Type B pancreatic cell (in vitro differentiated cells): ENCODE results near the gene NCOA1. TPM values are rescaled to one million over a fixed set of nuclear protein-coding genes. Genes with fewer than 3 reads are reported as not detected.
"Not testable (repeated sequence)": the region's sequence is repeated elsewhere in the genome, so short reads cannot be mapped to it uniquely, and the experiment has no call there.

Experiments
- DNase-seq: peaks from one replicate; pipeline ENCODE4 v3.0.0; 2021; ENCODE audit warnings: mixed read lengths; ENCODE audit not compliant: unreplicated experiment; ENCODE audit errors: extremely low spot score
- H3K27ac Mint-ChIP-seq: 2 replicates; pipeline ENCODE4 v1.8.0; 2021; ENCODE audit warnings: mild to moderate bottlenecking, mixed read lengths
- H3K27me3 Mint-ChIP-seq: 2 replicates; pipeline ENCODE4 v1.8.0; 2021; ENCODE audit warnings: mixed read lengths
- H3K36me3 Mint-ChIP-seq: 2 replicates; pipeline ENCODE4 v1.8.0; 2021; ENCODE audit warnings: mixed read lengths
- H3K4me1 Mint-ChIP-seq: one replicate; pipeline ENCODE4 v1.8.0; 2021; ENCODE audit warnings: mixed read lengths; ENCODE audit not compliant: unreplicated experiment
- H3K4me3 Mint-ChIP-seq: 2 replicates; pipeline ENCODE4 v1.8.0; 2021; ENCODE audit warnings: mild to moderate bottlenecking, mixed read lengths
- H3K9me3 Mint-ChIP-seq: 2 replicates; pipeline ENCODE4 v1.8.0; 2021; ENCODE audit warnings: mixed read lengths
- CTCF ChIP-seq: fragments of 200-600 bp; sonication (generic); conservative IDR thresholded peaks from 2 replicates; pipeline ENCODE4 v1.5.0; 2021; ENCODE audit warnings: antibody characterized with exemption, mild to moderate bottlenecking
- total RNA-seq: library from RNA; stranded (reverse); gene quantifications from 2 replicates; pipeline ENCODE4 v1.2.1, GENCODE V29; 2021; ENCODE audit warnings: low replicate concordance

The NCOA1 gene
- total RNA-seq, 1 donor from 2014 or later: 23.8 TPM

- no peaks in the 10 kb centered on the region for H3K9me3 Mint-ChIP-seq
- no peak for DNase-seq
- peaks cover 38% of the 10 kb centered on the region for H3K36me3 Mint-ChIP-seq
- peaks cover 11% of the 10 kb centered on the region for H3K4me1 Mint-ChIP-seq
- H3K27ac Mint-ChIP-seq: no peak overlapping the region
- no peaks in the 10 kb centered on the region for H3K27me3 Mint-ChIP-seq
- H3K4me3 Mint-ChIP-seq: no peak overlapping the region
- no peak for TF ChIP-seq CTCF
Observed at GRCh38 chr2:24797644-24798043, 306.6 kb downstream of the NCOA1 start.

GRCh38 chr2:24800487-24800886, 309.4 kb downstream of the NCOA1 start:
- DNase-seq, H3K9me3 Mint-ChIP-seq, H3K27ac Mint-ChIP-seq, H3K4me1 Mint-ChIP-seq, H3K4me3 Mint-ChIP-seq, H3K27me3 Mint-ChIP-seq: not testable (repeated sequence)
- H3K36me3 Mint-ChIP-seq: peaks cover 62% of the 10 kb centered on the region

GRCh38 chr2:24805811-24806660, 315.0 kb downstream of the NCOA1 start:
- not testable (repeated sequence) for H3K4me1 Mint-ChIP-seq, H3K27ac Mint-ChIP-seq, H3K9me3 Mint-ChIP-seq, H3K27me3 Mint-ChIP-seq, H3K4me3 Mint-ChIP-seq
- peak; percentile 40 for DNase-seq
- peaks cover 43% of the 10 kb centered on the region for H3K36me3 Mint-ChIP-seq

GRCh38 chr2:24806661-24807036, 315.6 kb downstream of the NCOA1 start:
- no peaks in the 10 kb centered on the region for H3K4me1 Mint-ChIP-seq
- no peak for TF ChIP-seq CTCF
- no peak overlapping the region for H3K4me3 Mint-ChIP-seq
- H3K27me3 Mint-ChIP-seq: no peaks in the 10 kb centered on the region
- H3K9me3 Mint-ChIP-seq: peaks cover 5% of the 10 kb centered on the region
- DNase-seq: no peak
- H3K36me3 Mint-ChIP-seq: peaks cover 42% of the 10 kb centered on the region
- H3K27ac Mint-ChIP-seq: no peak overlapping the region

- Mint-ChIP-seq H3K9me3 (peaks cover 5% of the 10 kb centered on the region), H3K4me1 (peaks cover 4% of the 10 kb centered on the region), H3K4me3 (no peak overlapping the region), H3K27ac (no peak overlapping the region), H3K27me3 (no peaks in the 10 kb centered on the region), H3K36me3 (peaks cover 47% of the 10 kb centered on the region)
- TF ChIP-seq CTCF: no peak
- DNase-seq: no peak
Observed at GRCh38 chr2:24809316-24810007, 318.4 kb downstream of the NCOA1 start.

GRCh38 chr2:24813691-24814137, 322.7 kb downstream of the NCOA1 start:
- Mint-ChIP-seq H3K4me3 (no peak overlapping the region), H3K27ac (no peak overlapping the region), H3K27me3 (no peaks in the 10 kb centered on the region), H3K36me3 (peaks cover 37% of the 10 kb centered on the region), H3K9me3 (no peaks in the 10 kb centered on the region), H3K4me1 (peaks cover 4% of the 10 kb centered on the region)
- TF ChIP-seq CTCF: no peak
- no peak for DNase-seq
